Ovary (tissue), 3 donors: ENCODE measurements around the gene RNF217.

ENCODE experiments used
- POLR2A ChIP-seq: fragments of 450-650 bp; IDR thresholded peaks from one replicate; pipeline ENCODE4 v1.6.1; 2017; ENCODE audit warnings: antibody characterized with exemption, mild to moderate bottlenecking, moderate library complexity
- TF ChIP-seq, protein P1 (sequence below), 3 donors: fragments of 450-650 bp in 2 of 3; fragments of 200-600 bp in 1 of 3; IDR thresholded peaks; one replicate each; pipeline versions ENCODE4 v1.5.1 to v1.8.0; 2016 to 2022; ENCODE audit warnings: antibody characterized with exemption in 3 of 3, mild to moderate bottlenecking in 1 of 3
- donor health status: DM: no; HTN: no; CAD: no.

DNA sequence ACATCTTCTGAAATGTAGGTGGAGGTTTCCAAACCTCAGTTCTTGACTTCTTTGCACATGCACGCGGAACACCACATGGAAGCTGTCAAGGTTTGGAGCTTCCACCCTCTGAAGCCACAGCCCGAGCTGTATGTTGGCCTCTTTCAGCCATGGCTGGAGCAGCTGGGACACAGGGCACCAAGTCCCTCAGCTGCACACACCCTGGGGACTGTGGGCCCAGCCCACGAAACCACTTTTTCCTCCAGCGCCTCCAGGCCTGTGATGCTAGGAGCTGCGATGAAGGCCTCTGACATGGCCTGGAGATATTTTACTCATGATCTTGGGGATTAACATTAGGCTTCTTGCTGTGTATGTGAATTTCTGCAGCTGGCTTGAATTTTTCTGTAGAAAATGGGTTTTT, 68.7 kb downstream of the RNF217 start:
- TF ChIP-seq, protein P1, sequence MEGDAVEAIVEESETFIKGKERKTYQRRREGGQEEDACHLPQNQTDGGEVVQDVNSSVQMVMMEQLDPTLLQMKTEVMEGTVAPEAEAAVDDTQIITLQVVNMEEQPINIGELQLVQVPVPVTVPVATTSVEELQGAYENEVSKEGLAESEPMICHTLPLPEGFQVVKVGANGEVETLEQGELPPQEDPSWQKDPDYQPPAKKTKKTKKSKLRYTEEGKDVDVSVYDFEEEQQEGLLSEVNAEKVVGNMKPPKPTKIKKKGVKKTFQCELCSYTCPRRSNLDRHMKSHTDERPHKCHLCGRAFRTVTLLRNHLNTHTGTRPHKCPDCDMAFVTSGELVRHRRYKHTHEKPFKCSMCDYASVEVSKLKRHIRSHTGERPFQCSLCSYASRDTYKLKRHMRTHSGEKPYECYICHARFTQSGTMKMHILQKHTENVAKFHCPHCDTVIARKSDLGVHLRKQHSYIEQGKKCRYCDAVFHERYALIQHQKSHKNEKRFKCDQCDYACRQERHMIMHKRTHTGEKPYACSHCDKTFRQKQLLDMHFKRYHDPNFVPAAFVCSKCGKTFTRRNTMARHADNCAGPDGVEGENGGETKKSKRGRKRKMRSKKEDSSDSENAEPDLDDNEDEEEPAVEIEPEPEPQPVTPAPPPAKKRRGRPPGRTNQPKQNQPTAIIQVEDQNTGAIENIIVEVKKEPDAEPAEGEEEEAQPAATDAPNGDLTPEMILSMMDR (IDR thresholded peaks at IDR 0.05) = no peak
- TF ChIP-seq POLR2A = no peak
